Measurements from ENCODE around the gene PCDHGA6.
"Not testable (repeated sequence)": the region's sequence is repeated elsewhere in the genome, so short reads cannot be mapped to it uniquely, and the experiment has no call there.

Gene PCDHGA6

DNA sequence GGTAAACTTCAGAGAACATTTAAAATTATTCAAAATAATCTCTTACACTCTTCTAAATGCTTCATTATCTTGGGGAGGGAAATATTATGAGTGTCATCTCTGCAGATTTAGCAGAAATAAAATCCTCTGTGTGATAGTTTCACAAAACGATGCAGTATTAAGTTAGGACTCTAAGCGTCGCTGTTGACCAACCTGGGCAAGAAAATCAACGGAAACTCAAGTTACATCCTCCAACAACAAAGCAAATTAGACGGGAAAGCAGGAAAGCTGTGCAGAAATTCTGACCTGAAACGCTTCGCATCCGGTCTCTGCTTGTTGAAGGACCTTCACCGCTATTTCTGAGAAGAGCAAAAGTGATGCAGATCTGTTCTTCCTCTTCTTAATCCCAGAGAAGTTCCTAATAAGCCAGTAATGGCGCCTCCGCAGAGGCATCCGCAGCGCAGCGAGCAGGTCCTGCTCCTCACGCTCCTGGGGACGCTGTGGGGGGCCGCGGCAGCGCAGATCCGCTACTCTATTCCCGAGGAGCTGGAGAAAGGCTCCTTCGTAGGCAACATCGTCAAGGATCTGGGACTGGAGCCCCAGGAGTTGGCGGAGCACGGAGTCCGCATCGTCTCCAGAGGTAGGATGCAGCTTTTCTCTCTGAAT, at the start of gene PCDHGA6:
Gene PCDHGA6 (plus strand): TSS at position 219 of the 645 bp plus-strand sequence. CDS start 193 bp downstream, at position 412.
- DNase-seq: no peak

DNA sequence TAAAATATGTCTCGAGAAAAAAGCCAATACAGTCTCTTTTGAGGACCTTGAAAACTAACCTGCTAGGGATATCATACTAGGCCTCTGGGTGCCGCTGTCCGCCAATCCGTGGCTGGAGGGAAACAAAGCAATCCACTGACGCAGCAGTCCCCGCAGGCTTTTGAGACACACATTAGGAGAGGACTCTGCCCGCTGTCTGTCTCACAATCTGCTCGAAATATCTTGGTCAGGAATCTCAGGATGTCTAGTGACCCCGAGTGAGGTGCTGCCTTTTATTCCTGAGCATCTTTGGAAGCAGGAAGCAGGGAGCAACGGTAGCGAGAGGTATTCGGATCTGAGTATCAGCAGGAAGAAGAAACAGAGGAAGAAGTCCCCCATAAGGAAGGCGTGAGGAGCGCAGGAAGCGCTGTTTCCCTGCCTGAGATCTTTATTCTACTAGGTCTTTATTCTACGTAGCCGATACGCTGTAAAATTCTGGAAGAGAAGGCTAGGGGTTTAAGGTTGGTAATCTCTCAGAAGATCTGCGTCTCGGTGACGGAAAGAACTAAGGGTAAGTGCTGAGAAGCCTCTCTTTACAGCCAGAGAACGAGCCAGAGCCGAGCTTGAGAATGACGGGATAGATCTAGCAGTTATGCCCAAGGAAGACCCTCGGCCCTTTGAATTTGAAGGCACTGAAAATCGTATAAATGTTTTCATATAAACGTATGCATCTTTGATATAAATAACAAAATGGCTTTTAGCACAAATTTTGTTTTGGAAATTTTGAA, 47.4 kb upstream of the PCDHGA6 start:
- DNase-seq: peak; percentile 22 to 44

DNA sequence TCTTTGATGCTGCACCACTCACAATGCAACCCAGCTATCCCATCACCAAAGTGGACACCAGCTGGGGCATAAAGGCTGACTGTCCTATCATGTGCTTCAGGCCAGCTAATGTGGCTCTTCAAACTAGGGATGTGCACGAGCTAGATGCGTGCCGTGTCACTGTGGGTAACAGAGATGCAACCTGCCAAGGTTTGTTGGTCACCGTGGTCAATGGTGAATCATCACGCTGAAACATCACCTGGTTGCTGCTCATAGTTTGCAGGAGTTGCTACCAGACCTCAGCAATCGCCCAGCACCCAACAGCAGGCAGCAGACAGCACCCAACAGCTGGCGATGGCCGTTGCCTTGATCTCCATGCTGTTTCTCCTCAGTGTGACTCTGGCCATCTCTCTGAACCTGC, 45.5 kb upstream of the PCDHGA6 start:
- no peak for DNase-seq

DNA sequence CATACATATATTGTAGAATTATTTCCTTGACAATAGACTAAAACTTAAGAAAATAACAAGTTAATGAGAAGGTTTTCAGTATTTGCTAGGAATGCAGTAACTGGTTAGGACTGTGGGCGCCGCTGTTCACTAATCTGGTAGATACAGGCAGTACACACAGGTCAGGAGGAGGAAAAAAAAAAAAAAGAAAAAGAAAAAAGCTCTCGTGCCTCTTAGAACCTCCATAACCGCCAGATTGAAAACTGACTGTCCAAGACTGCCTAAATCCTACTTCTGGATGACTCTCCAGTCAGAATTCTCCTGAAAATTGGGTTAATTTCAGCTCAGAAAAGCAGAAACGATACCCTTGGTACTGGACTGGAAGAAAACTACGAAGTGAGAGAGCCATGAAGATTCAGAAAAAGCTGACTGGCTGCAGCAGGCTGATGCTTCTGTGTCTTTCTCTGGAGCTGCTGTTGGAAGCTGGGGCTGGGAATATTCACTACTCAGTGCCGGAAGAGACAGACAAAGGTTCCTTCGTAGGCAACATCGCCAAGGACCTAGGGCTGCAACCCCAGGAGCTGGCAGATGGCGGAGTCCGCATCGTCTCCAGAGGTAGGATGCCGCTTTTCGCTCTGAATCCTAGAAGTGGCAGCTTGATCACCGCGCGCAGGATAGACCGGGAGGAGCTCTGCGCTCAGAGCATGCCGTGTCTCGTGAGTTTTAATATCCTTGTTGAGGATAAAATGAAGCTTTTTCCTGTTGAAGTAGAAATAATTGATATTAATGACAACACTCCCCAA, 43.2 kb upstream of the PCDHGA6 start, which contains the start of gene PCDHGA1:
Gene PCDHGA1 (plus strand): TSS at position 216 of the 782 bp plus-strand sequence.
- DNase-seq: no peak

DNA sequence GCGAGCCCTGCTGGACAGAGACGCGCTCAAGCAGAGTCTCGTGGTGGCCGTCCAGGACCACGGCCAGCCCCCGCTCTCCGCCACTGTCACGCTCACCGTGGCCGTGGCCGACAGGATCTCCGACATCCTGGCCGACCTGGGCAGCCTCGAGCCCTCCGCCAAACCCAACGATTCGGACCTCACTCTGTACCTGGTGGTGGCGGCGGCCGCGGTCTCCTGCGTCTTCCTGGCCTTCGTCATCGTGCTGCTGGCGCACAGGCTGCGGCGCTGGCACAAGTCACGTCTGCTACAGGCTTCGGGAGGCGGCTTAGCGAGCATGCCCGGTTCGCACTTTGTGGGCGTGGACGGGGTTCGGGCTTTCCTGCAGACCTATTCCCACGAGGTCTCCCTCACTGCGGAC, 41.1 kb upstream of the PCDHGA6 start:
- not testable (repeated sequence) for DNase-seq

DNA sequence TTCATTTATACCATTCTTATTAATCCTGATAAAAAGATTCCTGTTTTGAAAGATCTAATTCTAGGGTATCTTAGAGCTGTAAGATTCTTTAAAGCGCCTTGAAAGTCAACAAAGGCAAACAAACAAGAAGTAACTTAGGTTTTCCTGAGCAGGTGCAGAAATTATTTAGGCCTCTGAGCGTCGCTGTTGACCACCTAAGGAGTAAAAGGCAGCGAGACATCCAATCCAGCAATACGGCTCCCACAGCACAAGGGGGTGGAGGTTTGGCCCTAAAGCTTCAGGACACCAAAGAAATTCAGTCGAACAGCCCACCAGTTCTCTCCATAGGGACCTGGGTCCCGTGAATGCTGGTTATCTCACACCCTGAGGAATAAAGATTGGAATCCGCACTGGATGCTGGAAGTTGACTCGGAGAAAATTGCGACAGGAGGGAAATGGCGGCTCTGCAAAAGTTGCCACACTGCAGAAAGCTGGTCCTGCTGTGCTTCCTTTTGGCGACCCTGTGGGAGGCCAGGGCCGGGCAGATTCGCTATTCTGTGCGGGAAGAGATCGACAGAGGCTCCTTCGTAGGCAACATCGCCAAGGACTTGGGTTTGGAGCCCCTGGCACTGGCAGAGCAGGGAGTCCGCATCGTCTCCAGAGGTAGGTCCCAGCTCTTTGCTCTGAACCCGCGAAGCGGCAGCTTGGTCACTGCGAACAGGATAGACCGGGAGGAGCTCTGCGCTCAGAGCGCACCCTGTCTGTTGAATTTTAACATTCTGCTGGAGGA, 35.0 kb upstream of the PCDHGA6 start, which contains the start of gene PCDHGA2:
Gene PCDHGA2 (plus strand): TSS at position 223 of the 769 bp plus-strand sequence.
- DNase-seq: no peak

DNA sequence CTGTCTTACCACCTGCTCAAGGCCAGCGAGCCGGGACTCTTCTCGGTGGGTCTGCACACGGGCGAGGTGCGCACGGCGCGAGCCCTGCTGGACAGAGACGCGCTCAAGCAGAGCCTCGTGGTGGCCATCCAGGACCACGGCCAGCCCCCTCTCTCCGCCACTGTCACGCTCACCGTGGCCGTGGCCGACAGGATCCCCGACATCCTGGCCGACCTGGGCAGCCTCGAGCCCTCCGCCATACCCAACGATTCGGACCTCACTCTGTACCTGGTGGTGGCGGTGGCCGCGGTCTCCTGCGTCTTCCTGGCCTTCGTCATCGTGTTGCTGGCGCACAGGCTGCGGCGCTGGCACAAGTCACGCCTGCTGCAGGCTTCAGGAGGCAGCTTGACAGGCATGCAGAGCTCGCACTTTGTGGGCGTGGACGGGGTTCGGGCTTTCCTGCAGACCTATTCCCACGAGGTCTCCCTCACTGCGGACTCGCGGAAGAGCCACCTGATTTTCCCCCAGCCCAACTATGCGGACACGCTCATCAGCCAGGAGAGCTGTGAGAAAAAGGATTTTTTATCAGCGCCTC, 32.8 kb upstream of the PCDHGA6 start:
- DNase-seq: not testable (repeated sequence)

DNA sequence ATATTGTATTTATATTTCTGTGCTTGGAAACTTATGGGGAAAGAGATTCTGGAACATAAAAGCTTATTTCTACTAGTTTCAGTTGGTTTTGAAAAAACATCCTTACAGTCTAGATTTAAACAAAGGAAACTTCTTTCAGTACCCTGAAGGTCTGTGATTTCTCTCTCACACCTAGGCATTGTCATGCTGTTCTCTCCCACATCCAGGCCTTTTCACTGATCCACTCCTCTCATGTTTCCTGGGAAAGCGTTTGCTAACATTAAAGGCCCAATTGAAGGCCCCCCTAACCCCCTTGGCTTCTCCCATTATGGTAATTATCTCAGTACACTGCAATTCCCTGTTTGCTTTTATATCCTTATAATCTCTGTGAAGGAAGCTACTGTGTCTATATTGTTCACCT, 30.9 kb upstream of the PCDHGA6 start:
- no peak for DNase-seq

DNA sequence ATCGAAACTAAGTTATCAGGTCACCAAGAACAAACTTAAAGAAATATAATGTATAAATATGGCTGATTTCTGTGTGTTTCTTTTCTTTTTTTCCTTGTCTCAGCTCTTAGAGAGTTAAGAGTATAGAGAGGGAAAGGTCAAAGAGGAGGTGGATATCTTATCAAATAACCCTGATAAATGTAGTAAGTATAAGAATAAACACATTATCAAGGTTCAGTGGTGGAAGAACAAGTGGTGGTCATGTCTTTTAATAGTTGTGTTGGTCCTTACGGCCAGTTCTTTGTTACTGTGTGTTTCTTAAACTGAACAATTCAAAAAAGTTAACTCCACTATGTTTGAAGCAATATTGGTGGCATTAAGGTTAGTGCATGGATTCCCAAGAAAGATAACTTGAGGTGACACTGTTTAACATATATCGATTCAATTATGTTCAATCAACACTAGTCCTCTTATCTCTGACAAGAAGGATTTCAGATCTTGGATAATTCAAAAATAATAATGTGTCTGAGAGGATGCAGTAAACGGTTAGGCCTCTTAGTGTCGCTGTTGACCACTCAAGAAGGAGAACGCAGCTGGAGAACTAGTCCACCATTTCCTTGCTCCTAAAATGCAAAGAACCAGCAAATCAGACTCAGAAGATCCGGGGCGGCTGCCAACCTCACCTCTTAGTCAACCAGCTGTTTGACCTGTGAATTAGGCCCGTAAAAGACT, 30.3 kb upstream of the PCDHGA6 start, which contains the start of gene PCDHGA3:
Gene PCDHGA3 (plus strand): TSS at position 588 of the 711 bp plus-strand sequence. CDS start 205 bp downstream, outside the sequence.
- DNase-seq: peak; percentile 9 to 10

DNA sequence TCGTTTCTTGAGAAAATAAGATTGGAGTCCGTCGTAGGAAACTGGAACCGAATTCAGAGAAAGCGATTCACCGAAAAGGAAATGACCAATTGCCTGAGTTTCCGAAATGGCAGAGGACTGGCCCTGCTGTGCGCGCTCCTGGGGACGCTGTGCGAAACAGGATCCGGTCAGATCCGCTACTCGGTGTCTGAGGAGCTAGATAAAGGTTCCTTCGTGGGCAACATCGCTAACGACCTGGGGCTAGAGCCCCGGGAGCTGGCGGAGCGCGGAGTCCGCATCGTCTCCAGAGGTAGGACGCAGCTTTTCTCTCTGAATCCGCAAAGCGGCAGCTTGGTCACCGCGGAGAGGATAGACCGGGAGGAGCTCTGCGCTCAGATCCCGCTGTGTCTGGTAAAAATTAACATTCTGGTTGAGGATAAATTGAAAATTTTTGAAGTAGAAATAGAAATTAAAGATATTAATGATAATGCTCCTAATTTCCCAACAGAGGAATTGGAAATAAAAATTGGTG, 29.7 kb upstream of the PCDHGA6 start:
- DNase-seq: no peak

DNA sequence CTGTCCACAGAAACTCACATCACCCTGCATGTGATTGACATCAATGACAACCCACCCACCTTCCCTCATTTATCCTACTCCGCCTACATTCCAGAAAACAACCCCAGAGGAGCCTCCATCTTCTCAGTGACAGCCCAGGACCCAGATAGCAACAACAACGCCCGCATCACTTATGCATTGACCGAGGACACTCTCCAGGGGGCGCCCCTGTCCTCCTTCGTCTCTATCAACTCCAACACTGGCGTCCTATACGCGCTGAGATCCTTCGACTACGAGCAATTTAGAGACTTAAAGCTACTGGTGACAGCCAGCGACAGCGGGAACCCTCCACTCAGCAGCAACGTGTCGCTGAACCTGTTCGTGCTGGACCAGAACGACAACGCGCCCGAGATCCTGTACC, 28.4 kb upstream of the PCDHGA6 start:
- DNase-seq: no peak

DNA sequence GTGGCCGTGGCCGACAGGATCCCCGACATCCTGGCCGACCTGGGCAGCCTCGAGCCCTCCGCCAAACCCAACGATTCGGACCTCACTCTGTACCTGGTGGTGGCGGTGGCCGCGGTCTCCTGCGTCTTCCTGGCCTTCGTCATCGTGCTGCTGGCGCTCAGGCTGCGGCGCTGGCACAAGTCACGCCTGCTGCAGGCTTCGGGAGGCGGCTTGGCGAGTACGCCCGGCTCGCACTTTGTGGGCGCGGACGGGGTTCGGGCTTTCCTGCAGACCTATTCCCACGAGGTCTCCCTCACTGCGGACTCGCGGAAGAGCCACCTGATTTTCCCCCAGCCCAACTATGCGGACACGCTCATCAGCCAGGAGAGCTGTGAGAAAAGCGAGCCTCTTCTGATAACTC, 27.7 kb upstream of the PCDHGA6 start:
- DNase-seq: not testable (repeated sequence)

DNA sequence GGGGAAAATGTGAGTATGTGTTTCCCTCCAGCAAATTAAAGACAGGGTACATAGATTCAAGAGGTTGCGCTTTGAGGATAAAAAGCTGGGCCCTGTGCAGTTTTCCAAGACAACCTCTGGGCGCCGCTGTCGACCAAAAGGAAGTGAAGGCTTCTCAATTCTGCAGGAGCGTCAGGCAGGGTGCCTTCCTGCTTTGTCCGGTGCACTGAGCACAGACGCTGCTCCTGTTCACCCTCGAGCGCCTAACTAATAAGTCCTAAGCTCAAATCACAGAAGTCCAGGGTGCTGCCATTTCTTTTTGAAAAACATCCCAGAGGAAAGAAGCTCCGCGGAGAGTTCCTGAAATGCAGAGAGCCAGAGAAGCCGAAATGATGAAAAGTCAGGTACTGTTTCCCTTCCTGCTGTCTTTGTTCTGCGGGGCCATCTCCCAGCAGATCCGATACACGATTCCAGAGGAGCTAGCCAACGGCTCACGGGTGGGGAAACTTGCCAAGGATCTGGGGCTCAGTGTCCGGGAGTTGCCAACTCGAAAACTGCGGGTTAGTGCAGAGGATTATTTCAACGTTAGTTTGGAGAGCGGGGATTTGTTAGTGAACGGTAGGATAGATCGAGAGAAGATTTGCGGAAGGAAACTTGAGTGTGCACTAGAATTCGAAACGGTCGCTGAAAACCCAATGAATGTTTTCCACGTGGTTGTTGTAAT, 23.6 kb upstream of the PCDHGA6 start, which contains the start of gene PCDHGB1:
Gene PCDHGB1 (plus strand): TSS at position 183 of the 703 bp plus-strand sequence. CDS start 162 bp downstream, at position 345.
- peak in 1 of 2 donors; percentile 7 for DNase-seq

DNA sequence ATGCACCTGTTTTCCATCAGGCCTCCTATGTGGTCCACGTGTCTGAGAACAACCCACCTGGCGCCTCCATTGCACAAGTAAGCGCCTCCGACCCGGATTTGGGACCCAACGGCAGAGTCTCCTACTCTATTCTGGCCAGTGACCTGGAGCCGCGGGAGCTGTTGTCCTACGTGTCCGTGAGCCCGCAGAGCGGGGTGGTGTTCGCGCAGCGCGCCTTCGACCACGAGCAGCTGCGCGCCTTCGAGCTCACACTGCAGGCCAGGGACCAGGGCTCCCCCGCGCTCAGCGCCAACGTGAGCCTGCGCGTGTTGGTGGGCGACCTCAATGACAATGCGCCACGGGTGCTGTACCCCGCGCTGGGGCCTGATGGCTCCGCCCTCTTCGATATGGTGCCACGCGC, 22.1 kb upstream of the PCDHGA6 start:
- DNase-seq: no peak

DNA sequence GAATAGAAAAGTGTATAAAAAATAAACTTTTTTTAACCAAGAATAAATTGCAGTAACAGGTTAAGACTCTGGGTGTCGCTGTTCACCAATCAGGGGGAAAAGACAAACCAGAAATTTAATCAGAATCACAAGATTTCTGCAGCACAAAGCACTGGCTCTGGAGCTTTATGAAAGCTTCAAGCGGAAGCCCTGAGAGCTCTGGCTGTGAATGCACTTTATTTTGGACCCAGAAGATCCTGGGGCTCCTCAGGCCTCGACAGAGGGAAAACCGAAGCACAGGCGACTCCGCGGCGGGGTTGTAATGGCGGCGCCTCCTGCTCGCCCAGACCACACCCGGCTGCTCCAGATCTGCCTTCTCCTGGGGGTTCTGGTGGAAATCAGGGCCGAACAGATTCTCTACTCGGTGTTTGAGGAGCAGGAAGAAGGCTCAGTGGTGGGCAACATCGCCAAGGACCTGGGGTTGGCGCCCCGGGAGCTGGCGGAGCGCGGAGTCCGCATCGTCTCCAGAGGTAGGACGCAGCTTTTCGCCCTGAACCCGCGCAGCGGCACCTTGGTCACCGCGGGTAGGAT, 18.7 kb upstream of the PCDHGA6 start, which contains the start of gene PCDHGA4:
Gene PCDHGA4 (plus strand): TSS at position 122 of the 570 bp plus-strand sequence. CDS start 87 bp downstream, at position 209.
- no peak for DNase-seq

DNA sequence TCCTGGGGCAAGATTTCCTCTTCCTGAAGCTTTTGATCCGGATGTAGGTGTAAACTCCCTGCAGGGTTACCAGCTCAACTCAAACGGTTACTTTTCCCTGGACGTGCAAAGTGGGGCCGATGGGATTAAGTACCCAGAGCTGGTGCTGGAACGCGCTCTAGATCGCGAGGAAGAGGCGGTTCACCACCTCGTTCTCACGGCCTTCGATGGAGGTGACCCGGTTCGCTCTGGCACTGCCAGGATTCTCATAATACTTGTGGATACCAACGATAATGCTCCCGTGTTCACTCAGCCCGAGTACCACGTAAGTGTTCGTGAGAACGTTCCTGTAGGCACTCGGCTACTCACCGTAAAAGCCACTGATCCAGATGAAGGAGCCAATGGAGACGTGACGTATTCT, 18.1 kb upstream of the PCDHGA6 start:
- DNase-seq: no peak

DNA sequence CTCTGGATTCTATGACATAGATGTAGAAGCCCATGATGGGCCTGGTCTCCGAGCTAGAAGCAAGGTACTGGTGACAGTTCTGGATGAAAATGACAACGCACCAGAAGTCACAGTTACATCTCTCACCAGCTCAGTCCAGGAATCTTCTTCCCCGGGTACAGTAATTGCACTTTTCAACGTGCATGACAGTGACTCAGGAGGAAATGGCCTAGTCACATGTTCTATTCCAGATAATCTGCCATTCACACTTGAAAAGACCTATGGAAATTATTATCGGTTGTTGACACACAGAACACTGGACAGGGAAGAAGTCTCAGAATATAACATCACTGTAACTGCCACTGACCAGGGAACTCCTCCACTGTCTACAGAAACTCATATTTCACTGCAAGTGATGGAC, 17.6 kb upstream of the PCDHGA6 start:
- DNase-seq: no peak

DNA sequence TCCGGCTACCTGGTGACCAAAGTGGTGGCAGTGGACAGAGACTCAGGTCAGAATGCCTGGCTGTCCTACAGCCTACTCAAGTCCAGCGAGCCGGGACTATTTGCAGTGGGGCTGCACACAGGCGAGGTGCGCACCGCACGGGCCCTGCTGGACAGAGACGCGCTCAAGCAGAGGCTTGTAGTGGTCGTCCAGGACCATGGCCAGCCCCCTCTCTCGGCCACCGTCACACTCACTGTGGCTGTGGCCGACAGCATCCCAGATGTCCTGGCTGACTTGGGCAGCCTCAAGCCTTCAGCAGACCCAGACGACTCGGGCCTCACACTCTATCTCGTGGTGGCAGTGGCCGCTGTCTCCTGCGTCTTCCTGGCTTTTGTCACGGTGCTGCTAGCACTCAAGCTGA, 16.7 kb upstream of the PCDHGA6 start:
- DNase-seq: no peak

DNA sequence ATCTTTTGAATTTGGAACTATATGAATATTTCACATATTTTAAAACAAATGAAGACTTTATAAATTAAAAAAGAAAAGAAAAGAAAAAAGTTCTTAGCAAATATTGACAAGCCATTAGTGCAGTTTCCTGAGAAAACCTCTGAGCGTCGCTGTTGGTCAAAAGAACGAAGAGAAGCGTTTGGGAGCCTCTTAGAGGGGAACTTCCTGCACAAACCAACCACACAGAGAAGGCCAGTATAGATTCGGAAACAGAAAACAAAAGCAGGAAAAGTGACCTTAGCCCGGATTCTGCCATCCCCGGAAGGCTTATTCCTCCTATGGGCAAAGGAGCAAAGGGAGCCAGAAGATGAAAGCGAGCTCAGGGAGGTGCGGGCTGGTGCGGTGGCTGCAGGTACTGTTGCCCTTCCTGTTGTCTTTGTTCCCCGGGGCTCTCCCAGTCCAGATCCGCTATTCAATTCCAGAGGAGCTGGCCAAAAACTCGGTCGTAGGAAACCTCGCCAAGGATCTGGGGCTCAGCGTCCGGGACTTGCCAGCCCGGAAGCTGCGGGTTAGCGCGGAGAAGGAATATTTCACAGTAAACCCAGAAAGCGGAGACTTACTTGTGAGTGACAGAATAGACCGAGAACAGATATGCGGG, 13.8 kb upstream of the PCDHGA6 start, which contains the start of gene PCDHGB2:
Gene PCDHGB2 (plus strand): TSS at position 205 of the 637 bp plus-strand sequence. CDS start 142 bp downstream, at position 347.
- DNase-seq: peak; percentile 10 to 20

All from inflammatory macrophage treated with lipopolysaccharide for 1 hour (primary cell).